NOMO-1 treated with dmso at 0.1 percent for 144 hours (cell line): Measurements from ENCODE around the gene SPARCL1.
"Not testable (repeated sequence)": the region's sequence is repeated elsewhere in the genome, so short reads cannot be mapped to it uniquely, and the experiment has no call there.

Experiments used
- DNase-seq: peaks from one replicate; lab custom pipeline; 2025; ENCODE audit not compliant: unreplicated experiment; lab: John Stamatoyannopoulos, UW

SPARCL1 gene

GRCh38 chr4:87458913-87459312 is 70.3 kb downstream of the SPARCL1 start:
- no peak for DNase-seq

GRCh38 chr4:87451537-87451936 is 77.6 kb downstream of the SPARCL1 start:
- DNase-seq, result no peak

GRCh38 chr4:87446375-87446774 is 82.8 kb downstream of the SPARCL1 start:
- not testable (repeated sequence) for DNase-seq

- no peak for DNase-seq
Observed at GRCh38 chr4:87445964-87446363, 83.2 kb downstream of the SPARCL1 start.

- DNase-seq, result no peak
Observed at GRCh38 chr4:87444741-87445140, 84.4 kb downstream of the SPARCL1 start.

GRCh38 chr4:87442889-87443288 is 86.3 kb downstream of the SPARCL1 start:
- DNase-seq, result no peak

- DNase-seq, result no peak
Observed at GRCh38 chr4:87433342-87433741, 95.8 kb downstream of the SPARCL1 start.

GRCh38 chr4:87430038-87430437 is 99.1 kb downstream of the SPARCL1 start:
- DNase-seq, result no peak

- no peak for DNase-seq
Observed at GRCh38 chr4:87428979-87429378, 100.2 kb downstream of the SPARCL1 start.

- no peak for DNase-seq
Observed at GRCh38 chr4:87427518-87427868, 101.7 kb downstream of the SPARCL1 start.

- no peak for DNase-seq
Observed at GRCh38 chr4:87426865-87427517, 102.2 kb downstream of the SPARCL1 start.

GRCh38 chr4:87425711-87426110 is 103.5 kb downstream of the SPARCL1 start:
- DNase-seq, result no peak

GRCh38 chr4:87424099-87424543 is 105.1 kb downstream of the SPARCL1 start:
- DNase-seq, result not testable (repeated sequence)
